HCT116 (cell line): ENCODE measurements around the gene CTBS. TPM values are rescaled to one million over a fixed set of nuclear protein-coding genes. Genes with fewer than 3 reads are reported as not detected.

Source experiments
- ATAC-seq: fragments of 200-7000 bp; cut with Tn5 transposase; 2 replicates; pipeline ENCODE4 v1.9.1; 2020; ENCODE audit warnings: mild to moderate bottlenecking, moderate library complexity
- BruUV-seq: library from RNA; stranded (reverse); fragments of 400-500 nt; replicated peaks from 2 replicates; lab custom pipeline; 2021; lab: Mats Ljungman, UMichigan
- CTCF ChIA-PET: fragments of 300-600 bp; sonication (Branson Sonifier 250); formaldehyde crosslinking; loops from one replicate; lab custom pipeline; 2021; ENCODE audit warnings: antibody characterized with exemption; lab: Charles Lee
- POLR2A ChIA-PET: fragments of 300-600, 350-600 bp; sonication (Branson Sonifier 250); formaldehyde crosslinking; loops from one replicate; lab custom pipeline; 2021; ENCODE audit warnings: antibody characterized with exemption; lab: Charles Lee
- RAD21 ChIA-PET, 2 experiments: fragments of 300-600 bp; sonication (Branson Sonifier 250); formaldehyde crosslinking; loops; one replicate each; lab custom pipeline; 2023; ENCODE audit warnings: low total read pairs in 2 of 2; ENCODE audit not compliant: uncharacterized antibody in 2 of 2, unreplicated experiment in 2 of 2, low non-redundant PET in 1 of 2; lab: Charles Lee
- DNase-seq: peaks from one replicate; pipeline ENCODE4 v3.0.0-alpha.2; 2010; ENCODE audit warnings: low read depth, low spot score
- H2AFZ ChIP-seq: fragments of 200-600 bp; shearing (Covaris generic), sonication (generic); 2 replicates; pipeline ENCODE4 v1.6.1; 2017; ENCODE audit warnings: low read depth, mixed run types, mixed read lengths, antibody characterized with exemption, low read length; ENCODE audit not compliant: poor library complexity, severe bottlenecking
- H3K27ac ChIP-seq: 2 replicates; pipeline ENCODE4 v1.5.1; 2012; ENCODE audit warnings: low read depth, low read length
- H3K27me3 ChIP-seq: fragments of 200-600 bp; sonication (generic); 2 replicates; pipeline ENCODE4 v1.6.1; 2016; ENCODE audit warnings: mixed run types, low read length, mixed read lengths; ENCODE audit not compliant: insufficient read depth
- H3K36me3 ChIP-seq, 2 experiments: fragments of 200-500 bp in 1 of 2; fragments of 200-600 bp in 1 of 2; sonication (Bioruptor generic) in 1 of 2; sonication (generic) in 1 of 2; 2 replicates each; pipeline versions ENCODE4 v1.5.1 to v1.6.1; 2014 to 2016; ENCODE audit warnings: low read length in 2 of 2, inconsistent platforms in 1 of 2, mixed read lengths in 1 of 2, mixed run types in 1 of 2; ENCODE audit not compliant: insufficient read depth in 2 of 2, control insufficient read depth in 1 of 2
- H3K4me1 ChIP-seq, 2 experiments: fragments of 200-600 bp in 1 of 2; sonication (generic) in 1 of 2; 2 replicates each; pipeline versions ENCODE4 v1.5.1 to v1.6.1; 2012 to 2017; ENCODE audit warnings: low read length in 2 of 2, inconsistent platforms in 1 of 2, mild to moderate bottlenecking in 1 of 2, mixed read lengths in 1 of 2, mixed run types in 1 of 2, moderate library complexity in 1 of 2; ENCODE audit not compliant: insufficient read depth in 2 of 2, control insufficient read depth in 1 of 2
- H3K4me2 ChIP-seq: fragments of 200-600 bp; sonication (generic); 2 replicates; pipeline ENCODE4 v1.6.1; 2017; ENCODE audit warnings: mixed run types, low read length, mixed read lengths
- H3K4me3 ChIP-seq, 2 experiments: fragments of 200-600 bp in 1 of 2; sonication (generic) in 1 of 2; replicated peaks in 1 of 2; 2 replicates each; pipeline ENCODE4 v1.5.1; 2011 to 2016; ENCODE audit warnings: low read length in 2 of 2, control low read depth in 1 of 2, low read depth in 1 of 2, mild to moderate bottlenecking in 1 of 2, mixed read lengths in 1 of 2, mixed run types in 1 of 2
- H3K79me2 ChIP-seq: fragments of 200-600 bp; sonication (generic); 2 replicates; pipeline ENCODE4 v1.6.1; 2017; ENCODE audit warnings: mild to moderate bottlenecking, mixed run types, low read length, moderate library complexity, mixed read lengths; ENCODE audit not compliant: insufficient read depth
- H3K9ac ChIP-seq: fragments of 200-600 bp; sonication (generic); 2 replicates; pipeline ENCODE4 v1.6.1; 2016; ENCODE audit warnings: low read length, mixed read lengths
- H3K9me2 ChIP-seq: fragments of 200-600 bp; sonication (generic), shearing (Covaris generic); 2 replicates; pipeline ENCODE4 v1.6.1; 2017; ENCODE audit warnings: mixed run types, mild to moderate bottlenecking, moderate library complexity; ENCODE audit not compliant: insufficient read depth
- H3K9me3 ChIP-seq, 2 experiments: fragments of 200-500 bp in 1 of 2; fragments of 200-600 bp in 1 of 2; sonication (Bioruptor generic) in 1 of 2; sonication (generic) in 1 of 2; 2 replicates each; pipeline ENCODE4 v1.6.1; 2014 to 2017; ENCODE audit warnings: low read length in 2 of 2, mixed read lengths in 2 of 2, inconsistent platforms in 1 of 2, low read depth in 1 of 2, mild to moderate bottlenecking in 1 of 2, mixed run types in 1 of 2, moderate library complexity in 1 of 2; ENCODE audit not compliant: control insufficient read depth in 1 of 2, insufficient read depth in 1 of 2
- H4K20me1 ChIP-seq: fragments of 200-600 bp; sonication (generic), shearing (Covaris generic); 2 replicates; pipeline ENCODE4 v1.6.1; 2017; ENCODE audit warnings: mixed run types, mild to moderate bottlenecking, moderate library complexity; ENCODE audit not compliant: insufficient read depth
- EGR1 ChIP-seq: IDR thresholded peaks from 2 replicates; pipeline ENCODE4 v1.6.1; 2012; ENCODE audit warnings: low read depth
- FOSL1 ChIP-seq: IDR thresholded peaks from 2 replicates; pipeline ENCODE4 v1.6.1; 2012; ENCODE audit warnings: low read depth
- JUND ChIP-seq: IDR thresholded peaks from 2 replicates; pipeline ENCODE4 v1.6.1; 2012
- MAX ChIP-seq: IDR thresholded peaks from 2 replicates; pipeline ENCODE4 v1.6.1; 2012
- RAD21 ChIP-seq: IDR thresholded peaks from 2 replicates; pipeline ENCODE4 v1.6.1; 2012; ENCODE audit warnings: low read depth, mild to moderate bottlenecking
- REST ChIP-seq: IDR thresholded peaks from 2 replicates; pipeline ENCODE4 v1.6.1; 2012; ENCODE audit warnings: low read depth
- SRF ChIP-seq: IDR thresholded peaks from 2 replicates; pipeline ENCODE4 v1.6.1; 2012; ENCODE audit warnings: low read depth
- TCF7L2 ChIP-seq: IDR thresholded peaks from 2 replicates; pipeline ENCODE4 v1.7.0; 2011; ENCODE audit warnings: borderline replicate concordance, inconsistent platforms; ENCODE audit not compliant: insufficient read depth, insufficient read length; ENCODE audit errors: extremely low read depth
- intact Hi-C: fragments of 100-400 bp; cut with micrococcal nuclease; formaldehyde crosslinking; loops from 2 replicates; pipeline ENCODE4 v1.10.0; 2022
- total RNA-seq: library from RNA; stranded (reverse); gene quantifications from one replicate; pipeline ENCODE4 v1.2.1, GENCODE V29; 2021; ENCODE audit not compliant: unreplicated experiment

CTBS gene
- total RNA-seq, 1 experiment from 2014 or later = 19.5 TPM

- TF ChIP-seq REST (no peak), RAD21 (no peak), EGR1 (no peak), MAX (no peak), TCF7L2 (no peak), JUND (no peak)
These were observed 29.0 kb upstream of the CTBS start (continued) for GRCh38 chr1:84603223-84603622.

- TF ChIP-seq JUND (no peak), FOSL1 (no peak), SRF (no peak)
- Histone ChIP-seq H2AFZ (peak overlapping the region; percentile 14), H3K9me2 (no peaks in the 10 kb centered on the region), H4K20me1 (no peaks in the 10 kb centered on the region), H3K9me3 (peaks cover 6 to 7% of the 10 kb centered on the region in 2 experiments; a peak in 2 of 4 replicates), H3K9ac (no peak overlapping the region), H3K4me2 (no peak overlapping the region), H3K4me3 (no peak overlapping the region), H3K79me2 (no peaks in the 10 kb centered on the region), H3K27me3 (no peaks in the 10 kb centered on the region), H3K36me3 (no peaks in the 10 kb centered on the region), H3K4me1 (peaks cover 39 to 71% of the 10 kb centered on the region in 2 experiments), H3K27ac (no peak overlapping the region)
- POLR2A ChIA-PET = no interaction called here
- no peak for ATAC-seq
- intact Hi-C loops = loop anchor here (5.0 to 10.0 kb wide), 3 partner anchors 96 to 334 kb away; partner anchors contain the start of genes GNG5 and SPATA1
- no TSS peak for BruUV-seq
- CTCF ChIA-PET = interaction anchor here (2.1 kb wide), 1 partner anchor 158 kb away, joined by 5 read pairs; no protein-coding TSS in a partner anchor
- RAD21 ChIA-PET = no interaction called here
- no peak for DNase-seq
These were observed 26.6 kb upstream of the CTBS start for GRCh38 chr1:84600796-84601195.
